GM18520 (cell line): ENCODE results near the gene ABCC11.
A peak's percentile ranks its signal among the peaks of the same experiment; 100 is the strongest.

ENCODE experiments used
- ATAC-seq: cut with Tn5 transposase; IDR thresholded peaks from one replicate; pipeline ENCODE4 v1.9.1; 2021; ENCODE audit not compliant: unreplicated experiment

ABCC11 gene

GRCh38 chr16:48165961-48166578 lies 81.3 kb downstream of the ABCC11 start:
- ATAC-seq = no peak

DNA sequence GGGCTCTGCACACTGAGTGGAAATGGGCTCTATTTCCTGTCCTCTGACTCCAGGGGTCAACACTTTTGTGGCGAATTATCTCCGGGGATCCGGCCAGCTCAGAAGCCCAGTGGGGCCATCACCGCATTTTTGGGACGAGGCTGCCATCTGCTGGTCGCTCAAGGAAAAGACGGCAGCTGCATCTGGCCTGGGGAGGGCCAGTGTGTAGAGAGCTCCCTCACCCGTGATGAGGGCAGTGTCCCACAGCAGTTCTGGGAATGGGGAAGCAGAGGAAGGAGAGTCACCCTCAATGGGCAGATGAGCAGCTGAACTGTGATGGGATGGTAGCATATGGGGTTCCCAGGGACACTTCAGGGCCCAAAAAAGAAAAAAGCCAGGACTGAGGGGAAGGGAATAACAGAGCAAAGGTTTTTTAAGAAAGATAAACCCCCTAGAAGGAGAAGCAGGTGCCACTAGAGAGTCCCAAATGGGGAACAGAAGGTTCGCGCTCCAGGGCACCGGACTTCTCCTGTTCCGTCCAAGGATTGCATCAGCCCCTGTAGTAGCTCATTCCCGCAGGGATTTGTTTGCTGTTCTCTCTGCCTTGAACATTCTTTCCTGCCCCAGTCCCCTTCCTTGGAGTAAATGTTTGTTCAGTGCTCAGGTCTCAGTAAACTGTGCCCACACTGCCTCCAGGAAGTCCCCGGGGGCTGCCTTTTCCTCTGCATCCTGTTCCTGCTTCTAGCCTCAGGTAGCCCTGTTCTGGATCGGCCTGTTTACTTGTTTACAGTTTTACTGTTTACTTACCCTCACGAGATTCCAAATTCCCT lies 82.2 kb downstream of the ABCC11 start:
- no peak for ATAC-seq

GRCh38 chr16:48162839-48163410 lies 84.4 kb downstream of the ABCC11 start:
- ATAC-seq = no peak

DNA sequence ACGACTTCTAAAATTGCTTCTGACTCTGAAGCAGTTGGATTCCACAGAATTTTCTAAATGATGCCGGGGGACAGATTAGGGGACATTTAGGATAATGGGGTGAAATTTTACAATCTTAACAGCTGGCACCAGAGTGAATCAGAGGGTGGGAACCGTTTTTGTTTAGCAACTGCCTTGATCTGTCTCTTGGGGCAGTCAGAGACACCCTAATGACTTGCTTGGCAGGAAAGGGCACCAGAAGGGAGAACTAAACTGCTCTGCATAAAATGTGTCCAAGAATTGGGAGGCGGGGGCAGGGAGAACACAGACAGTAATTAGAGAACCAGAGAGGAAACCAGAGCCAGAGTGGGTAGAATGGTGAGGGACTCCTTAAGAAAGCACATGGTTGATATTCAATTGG lies 85.4 kb downstream of the ABCC11 start:
- no peak for ATAC-seq

GRCh38 chr16:48160575-48160974 lies 86.8 kb downstream of the ABCC11 start:
- no peak for ATAC-seq

GRCh38 chr16:48158296-48158695 lies 89.0 kb downstream of the ABCC11 start:
- peak; percentile 71 for ATAC-seq

DNA sequence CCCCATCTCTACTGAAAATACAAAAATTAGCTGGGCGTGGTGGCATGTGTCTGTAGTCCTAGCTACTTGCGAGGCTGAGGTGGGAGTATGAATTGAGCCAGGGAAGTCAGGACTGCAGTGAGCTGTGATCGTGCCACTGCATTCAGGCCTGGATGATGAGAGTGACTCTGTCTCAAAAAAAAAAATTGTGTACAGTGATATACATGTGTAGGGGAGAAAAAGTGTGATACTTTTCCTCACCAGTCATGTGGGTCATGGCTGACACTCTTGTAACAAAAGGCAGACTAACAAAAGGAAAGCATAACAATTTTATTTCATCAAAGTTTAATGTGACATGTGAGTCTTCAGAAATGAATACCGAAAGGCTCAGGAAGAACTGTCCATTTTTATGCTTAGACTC lies 89.5 kb downstream of the ABCC11 start:
- ATAC-seq = no peak

GRCh38 chr16:48157302-48157701 lies 90.0 kb downstream of the ABCC11 start:
- no peak for ATAC-seq

DNA sequence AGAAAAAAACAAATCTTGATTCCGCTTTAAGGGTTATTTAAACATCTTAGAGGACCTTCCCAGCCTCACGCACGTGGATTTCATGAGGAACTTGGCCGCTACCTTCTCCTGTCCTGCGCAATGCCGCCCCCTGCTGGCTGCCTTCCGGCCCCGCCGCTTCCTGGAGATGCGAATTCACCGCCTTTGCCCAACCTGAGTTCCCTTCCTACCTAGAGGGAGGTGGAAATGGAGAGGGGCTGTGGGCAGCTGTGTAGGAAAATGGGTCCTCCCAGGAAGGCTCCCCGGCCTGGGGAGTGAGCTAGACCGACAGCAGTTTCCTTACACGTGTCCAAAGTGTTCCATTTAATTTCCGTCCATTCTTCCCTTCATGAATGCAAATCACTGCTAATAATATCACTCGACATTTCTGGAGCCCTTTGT lies 90.5 kb downstream of the ABCC11 start:
- peak; percentile 34 for ATAC-seq

- ATAC-seq = no peak
Measured at GRCh38 chr16:48155926-48156789, 91.2 kb downstream of the ABCC11 start, which contains the start of gene ABCC12. ABCC12 (minus strand) TSS chr16:48155993; CDS start chr16:48146424, 9,569 bp downstream.

- no peak for ATAC-seq
Measured at GRCh38 chr16:48153774-48154173, 93.6 kb downstream of the ABCC11 start.

DNA sequence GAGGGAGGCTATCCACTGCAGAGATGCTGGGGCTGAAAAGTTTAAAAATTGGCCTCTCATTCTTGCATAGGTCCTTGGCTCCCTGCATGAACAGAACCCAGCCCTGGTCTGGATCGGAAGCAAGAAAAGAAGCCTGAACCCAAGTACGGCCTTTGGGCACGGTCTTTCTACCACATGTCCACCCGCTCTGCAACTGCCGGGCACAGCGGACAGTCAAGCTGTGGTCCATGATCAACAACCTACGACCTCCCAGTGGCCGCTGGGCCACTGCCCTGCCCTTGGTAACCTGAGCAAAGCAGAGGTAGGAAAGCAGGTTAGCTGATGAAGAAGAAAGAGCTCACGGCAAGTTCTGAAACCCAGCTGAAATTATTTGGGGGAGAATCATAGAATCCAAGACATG lies 95.1 kb downstream of the ABCC11 start:
- ATAC-seq = no peak

DNA sequence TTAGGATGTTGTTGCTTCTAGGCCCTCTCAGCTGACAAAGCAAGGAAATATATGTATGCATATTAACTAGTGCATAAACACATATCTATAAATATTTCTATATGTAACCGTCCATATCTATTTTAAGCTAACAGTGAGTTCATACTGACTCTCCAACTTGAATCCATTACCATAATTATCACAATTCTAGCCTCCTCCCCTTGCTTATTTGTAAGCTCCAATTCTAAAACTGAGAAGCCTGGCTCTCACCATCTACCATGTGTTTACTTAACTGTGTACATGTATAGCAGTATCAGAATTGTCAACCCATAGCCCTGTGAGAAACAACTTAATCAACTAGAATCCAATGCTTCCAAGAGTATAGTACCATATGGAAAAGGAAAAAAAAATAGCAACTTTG lies 96.6 kb downstream of the ABCC11 start:
- no peak for ATAC-seq

GRCh38 chr16:48146710-48147109 lies 100.6 kb downstream of the ABCC11 start:
- ATAC-seq = no peak

- ATAC-seq = no peak
Measured at GRCh38 chr16:48146131-48146530, 101.2 kb downstream of the ABCC11 start.

GRCh38 chr16:48143812-48144368 lies 103.4 kb downstream of the ABCC11 start:
- no peak for ATAC-seq

- ATAC-seq = no peak
Measured at GRCh38 chr16:48140821-48141220, 106.5 kb downstream of the ABCC11 start.

GRCh38 chr16:48139517-48139916 lies 107.8 kb downstream of the ABCC11 start:
- no peak for ATAC-seq

DNA sequence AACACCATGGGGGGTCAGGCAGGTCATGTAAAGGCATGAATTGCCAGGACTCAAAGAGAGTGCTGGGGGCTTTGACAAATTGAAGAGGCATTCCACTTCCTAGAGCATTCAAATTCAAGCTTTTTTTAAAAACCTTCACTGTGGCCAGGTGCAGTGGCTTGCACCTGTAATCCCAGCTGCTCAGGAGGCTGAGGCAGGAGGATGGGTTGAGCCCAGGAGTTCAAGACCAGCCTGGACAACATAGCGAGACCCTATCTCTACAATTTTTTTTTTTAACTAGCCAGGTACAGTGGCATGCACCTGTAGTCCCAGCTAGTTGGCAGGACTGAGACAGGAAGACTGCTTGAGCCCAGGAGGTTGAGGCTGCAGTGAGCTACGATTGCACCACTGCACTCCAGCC lies 108.8 kb downstream of the ABCC11 start:
- no peak for ATAC-seq

DNA sequence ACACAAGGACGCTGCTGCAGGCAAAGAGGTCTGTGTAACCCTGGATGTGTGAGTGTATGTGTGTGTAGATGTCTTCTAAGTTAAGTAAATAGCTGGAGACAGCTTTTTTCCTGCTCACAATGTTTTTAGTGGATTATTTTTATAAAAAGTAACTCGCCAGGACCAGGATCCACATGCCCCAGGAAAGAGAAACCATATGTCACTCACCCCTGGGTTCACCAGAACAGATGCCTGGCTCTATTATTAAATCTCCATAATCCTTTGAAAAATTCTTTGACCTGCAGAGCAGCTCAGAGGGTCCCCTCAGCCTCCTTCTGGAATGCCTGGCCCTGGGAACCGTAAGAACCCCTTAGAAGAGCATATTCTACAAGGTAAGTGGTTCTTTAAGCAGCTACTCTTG lies 109.5 kb downstream of the ABCC11 start:
- ATAC-seq = no peak
